HG03025 (cell line): Measurements from ENCODE around the gene CALHM2.

ENCODE experiments used
- ATAC-seq: cut with Tn5 transposase; IDR thresholded peaks from one replicate; pipeline ENCODE4 v1.9.1; 2021; ENCODE audit warnings: mild to moderate bottlenecking, moderate library complexity; ENCODE audit not compliant: unreplicated experiment, low FRiP score

The CALHM2 gene

DNA sequence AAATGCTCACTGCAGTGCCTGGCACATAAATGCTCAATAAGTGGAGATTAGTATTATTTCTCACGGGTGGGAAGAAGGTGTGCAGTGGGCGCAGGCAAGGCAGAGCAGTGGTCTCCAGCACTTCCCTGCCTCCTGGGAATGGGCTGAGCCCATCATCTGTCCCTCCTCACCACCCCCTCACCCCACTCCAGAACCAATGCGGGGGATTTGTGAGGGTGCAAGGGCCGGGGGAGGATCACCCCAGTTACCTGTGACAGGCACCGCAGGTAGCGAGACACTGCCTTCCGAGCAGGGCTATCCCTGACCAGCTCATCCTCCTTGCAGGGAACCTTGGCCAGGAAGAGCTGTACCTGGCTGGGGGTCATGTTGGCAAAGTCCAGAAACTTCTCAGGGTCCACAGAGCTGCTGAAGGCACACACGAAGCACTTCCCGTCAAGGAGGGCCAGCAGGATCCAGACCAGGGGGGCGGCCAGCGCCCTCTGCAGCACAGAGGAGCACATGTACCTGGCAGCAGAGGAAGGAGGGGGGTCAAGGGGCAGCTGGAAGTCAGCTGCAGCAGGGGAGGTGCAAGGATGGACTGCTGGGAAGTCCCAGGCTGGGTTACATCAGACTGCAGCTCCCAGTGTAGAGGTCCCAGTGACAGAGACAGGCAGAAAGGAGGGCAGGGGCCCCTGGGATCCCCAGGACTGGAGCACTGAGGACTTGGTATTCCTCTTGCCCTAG is 24.0 kb upstream of the CALHM2 start:
- ATAC-seq = no peak

DNA sequence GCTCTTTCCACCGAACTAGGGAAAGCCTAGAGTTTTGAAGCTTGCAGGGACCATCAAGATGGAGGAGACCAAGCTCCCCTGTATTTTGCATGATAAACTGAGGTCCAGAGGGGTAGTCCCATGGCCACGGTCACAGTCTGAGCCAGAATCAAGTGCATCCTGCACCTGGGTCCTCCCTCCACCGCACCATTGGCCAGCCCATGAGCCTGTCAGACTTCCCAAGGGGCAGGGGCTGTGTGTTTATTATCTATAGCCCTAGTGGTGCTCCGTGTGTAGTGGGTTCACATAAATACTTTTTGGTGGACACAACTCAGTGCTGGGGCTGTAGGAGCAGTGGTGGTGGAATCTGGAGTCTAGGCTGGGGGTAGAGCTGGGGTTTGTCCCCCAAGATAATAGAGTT is 23.3 kb upstream of the CALHM2 start:
- no peak for ATAC-seq

DNA sequence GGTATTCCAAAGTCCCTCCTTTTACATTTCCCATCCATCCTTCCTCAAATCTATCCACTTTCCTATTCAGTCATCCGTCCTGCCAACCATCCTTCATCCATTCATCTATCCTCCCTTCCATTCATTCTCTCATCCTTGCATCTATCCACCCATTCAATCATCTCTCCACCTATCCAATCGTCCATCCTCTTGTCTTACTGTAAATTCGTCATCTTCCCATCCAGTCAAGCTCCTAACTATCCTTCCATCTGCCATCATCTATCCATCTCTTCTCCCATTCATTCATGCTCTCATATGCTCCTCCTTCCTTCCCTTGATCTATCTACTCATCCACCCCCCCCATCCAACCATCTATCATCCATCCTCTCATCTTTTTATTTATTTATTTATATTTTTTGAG is 21.9 kb upstream of the CALHM2 start:
- ATAC-seq = no peak

DNA sequence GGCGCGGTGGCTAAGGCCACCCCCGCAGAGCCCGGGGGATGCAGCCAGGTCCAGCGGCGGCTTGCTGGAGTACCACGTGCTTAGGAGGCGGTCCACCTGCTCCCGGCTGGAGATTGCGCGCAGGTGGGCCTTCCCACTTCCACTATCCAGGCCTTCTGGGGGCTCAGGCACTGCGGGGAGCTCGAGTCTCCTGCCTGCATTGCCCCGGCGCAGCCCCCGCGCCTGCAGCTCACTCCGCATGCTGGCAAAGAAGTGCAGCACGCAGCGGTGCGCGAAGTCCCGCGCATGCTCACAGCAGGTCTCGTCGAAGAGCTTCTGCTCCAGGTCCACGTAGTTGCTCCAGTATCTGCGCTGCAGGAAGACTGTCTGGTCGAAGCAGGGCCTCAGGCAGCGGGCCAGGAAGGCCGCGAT is 21.1 kb upstream of the CALHM2 start:
- no peak for ATAC-seq

DNA sequence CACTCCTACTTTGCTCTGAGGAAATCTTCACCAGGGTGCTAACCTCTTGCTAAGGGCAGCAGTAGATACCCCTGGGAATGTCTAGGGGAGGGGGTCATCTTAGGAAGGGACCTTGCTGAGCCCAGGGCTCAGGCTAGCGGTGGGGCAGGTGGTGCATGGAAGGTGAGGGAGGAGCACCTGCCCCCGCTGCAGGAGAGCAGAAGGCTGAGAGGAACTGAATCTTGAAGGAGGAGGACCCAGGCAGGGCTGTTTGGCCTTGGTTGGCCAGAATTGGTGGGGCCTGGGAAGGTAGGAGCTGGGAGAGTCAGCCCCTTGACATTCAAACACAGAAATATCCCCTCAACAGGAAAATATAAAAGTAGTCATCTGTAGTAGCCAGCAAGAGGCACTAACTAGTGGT is 19.8 kb upstream of the CALHM2 start:
- no peak for ATAC-seq

DNA sequence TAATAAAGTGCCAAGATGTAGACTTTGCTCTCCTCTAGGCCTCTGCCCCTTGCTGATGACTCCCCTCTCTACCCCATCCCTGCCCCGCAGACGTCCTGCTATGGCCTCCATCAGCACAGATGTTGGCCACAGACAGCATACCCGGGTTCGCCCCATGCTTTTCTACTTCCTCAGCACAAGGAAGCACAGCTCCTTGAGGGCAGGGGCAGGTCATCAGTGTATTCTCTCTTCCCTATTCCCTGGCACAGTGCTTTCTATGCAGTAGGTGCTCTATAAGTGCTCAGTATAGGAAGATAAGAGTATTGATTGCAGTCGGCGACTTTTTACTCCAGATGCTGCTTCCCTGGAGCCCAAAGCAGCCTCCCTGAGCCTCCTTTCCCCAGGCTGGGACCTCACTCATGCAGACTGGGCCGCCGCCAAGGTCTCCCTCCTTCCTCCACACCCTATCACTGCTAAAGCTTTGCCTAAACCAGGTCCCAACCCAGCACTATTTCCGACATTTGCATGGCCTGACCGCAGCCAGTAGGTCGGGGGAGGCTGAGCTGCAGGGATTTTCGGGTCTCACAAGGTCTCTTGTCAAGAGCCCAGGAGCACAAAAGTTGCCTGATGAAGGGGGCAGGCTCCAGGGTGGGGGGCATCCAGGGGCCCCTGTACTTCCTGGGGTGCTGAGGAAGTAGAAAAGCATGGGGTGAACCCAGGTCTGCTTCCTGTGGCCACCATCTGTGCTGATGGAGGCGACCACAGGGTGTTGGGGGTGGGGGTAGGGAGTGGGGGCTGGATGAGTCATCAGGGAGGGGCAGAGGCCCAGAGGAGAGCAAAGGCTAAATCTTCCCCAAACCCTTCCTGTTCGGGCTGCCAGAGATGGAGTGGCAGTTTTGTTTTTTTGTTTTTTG is 18.8 kb upstream of the CALHM2 start:
- ATAC-seq = peak; percentile 77

DNA sequence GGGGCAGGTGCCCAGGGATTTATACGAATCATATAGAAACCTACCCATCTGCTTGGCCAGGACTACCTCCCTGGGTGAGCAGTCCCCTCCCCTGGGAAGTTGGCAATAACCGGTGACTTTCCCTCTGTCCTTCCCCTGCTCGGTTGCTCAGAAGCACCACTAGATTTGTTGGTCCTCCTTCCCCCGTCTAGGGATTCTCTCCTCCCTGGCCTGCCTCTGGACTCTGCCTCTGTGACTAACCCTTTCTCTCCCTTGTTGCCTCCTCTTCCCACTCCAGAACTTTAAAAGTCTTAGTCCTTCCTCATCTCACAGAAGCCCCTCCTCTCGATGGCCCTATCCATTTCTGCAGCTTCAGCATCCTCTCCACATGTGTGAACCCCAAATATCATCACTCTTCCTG is 17.0 kb upstream of the CALHM2 start:
- ATAC-seq = no peak

DNA sequence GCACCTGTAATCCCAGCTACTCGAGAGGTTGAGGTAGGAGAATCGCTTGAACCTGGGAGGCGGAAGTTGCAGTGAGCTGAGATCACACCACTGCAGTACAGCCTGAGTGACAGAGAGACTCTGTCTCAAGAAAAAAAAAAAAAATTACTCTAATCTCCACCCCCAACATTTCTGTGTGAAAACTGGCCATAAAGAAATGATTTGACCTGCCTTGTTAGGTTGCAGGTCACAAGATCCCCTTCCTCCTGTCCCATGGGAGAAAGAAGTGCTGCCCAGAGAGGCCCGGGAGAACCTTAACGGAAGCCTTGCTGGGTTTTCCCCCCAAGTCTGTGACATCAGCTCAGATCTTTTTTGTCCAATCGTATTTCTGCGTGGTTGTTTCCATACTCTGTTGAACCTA is 15.2 kb upstream of the CALHM2 start:
- ATAC-seq = no peak

DNA sequence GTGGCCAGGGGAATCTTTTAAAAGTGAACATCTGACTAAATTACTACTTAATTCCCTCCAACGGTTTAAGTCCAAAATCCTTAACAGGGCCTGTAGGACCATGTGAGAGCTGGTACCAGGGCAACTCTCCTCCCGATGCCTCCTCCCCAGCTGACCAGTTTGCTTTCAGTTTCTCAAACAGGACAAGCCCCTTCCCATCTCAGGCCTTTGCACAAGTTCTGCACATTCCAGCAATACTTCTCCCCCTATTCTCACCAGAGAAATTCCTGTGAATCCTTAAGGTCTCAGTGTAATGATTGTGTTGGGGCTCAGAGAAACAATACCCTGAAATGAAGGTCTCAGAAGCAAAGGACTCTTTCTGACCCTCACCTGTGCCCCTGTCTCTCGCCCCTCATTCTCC is 14.6 kb upstream of the CALHM2 start:
- no peak for ATAC-seq

DNA sequence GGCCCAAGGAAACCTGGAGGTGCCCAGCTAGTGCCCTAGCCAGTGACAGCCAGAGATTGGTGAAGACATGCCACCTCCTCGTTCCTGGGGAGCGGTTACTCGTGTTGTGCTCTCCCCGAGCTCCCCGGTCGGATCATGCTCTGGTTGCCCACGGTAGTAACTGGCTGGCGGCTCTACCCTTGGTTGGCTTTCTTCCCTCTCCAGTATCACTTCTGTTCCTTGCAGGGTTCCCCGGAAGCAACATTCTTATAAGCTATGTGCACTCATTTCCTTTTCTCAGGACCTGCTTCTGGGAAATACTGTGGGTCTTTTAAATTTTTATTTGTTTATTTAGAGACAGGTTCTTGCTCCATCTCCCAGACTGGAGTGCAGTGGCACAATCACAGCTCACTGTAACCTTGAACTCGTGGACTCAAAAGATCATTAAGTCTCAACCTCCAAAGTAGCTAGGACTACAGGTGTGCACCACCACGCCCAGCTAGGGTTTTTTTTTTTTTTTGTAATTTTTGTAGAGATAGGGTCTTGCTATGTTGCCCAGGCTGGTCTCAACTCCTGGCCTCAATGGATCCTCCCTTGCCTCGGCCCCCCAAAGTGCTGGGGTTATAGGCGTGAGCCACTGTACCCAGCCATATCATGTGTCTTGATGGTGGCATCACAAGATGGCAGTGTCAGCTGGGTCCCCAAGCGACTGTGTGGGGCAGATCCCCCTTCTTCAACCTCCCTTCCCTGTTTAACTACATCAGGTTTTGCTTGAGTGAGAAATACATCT is 13.4 kb upstream of the CALHM2 start:
- ATAC-seq = no peak

DNA sequence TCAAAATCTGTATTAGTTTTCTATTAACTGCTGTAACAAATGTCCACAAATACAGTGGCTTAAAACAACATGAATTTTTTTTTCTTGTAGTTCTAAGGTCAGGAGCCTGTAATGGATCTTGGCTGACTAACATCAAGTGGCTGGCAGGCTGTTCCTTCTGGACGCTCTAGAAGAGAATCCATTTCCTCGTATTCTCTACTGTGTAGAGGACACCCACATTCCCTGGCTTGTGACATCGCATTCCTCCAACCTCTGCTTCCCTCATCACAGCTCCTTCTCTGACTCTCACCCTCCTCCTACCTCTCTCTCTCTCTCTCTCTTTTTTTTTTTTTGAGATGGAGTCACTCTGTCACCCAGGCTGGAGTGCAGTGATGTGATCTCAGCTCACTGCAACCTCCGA is 11.3 kb upstream of the CALHM2 start:
- ATAC-seq = no peak

DNA sequence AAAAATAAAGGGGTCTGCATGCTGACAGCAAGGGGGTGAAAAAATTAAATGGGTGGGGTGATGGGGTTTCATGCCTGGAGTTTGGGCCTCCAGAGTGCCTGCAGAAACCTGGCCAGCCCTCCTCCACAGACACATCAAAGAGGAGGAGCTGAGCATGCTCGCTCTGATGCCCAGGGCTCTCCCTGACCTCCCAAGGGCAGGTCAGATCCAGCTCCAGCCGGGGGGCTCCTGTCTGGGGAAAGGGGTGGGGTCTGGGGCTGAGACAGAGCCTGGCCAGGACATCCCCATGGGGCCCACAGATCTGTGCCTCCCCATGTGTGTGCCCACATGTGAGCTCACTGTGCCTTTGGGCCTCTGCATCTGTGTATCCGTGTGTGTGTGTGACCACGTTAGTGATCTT is 7.4 kb upstream of the CALHM2 start:
- no peak for ATAC-seq

DNA sequence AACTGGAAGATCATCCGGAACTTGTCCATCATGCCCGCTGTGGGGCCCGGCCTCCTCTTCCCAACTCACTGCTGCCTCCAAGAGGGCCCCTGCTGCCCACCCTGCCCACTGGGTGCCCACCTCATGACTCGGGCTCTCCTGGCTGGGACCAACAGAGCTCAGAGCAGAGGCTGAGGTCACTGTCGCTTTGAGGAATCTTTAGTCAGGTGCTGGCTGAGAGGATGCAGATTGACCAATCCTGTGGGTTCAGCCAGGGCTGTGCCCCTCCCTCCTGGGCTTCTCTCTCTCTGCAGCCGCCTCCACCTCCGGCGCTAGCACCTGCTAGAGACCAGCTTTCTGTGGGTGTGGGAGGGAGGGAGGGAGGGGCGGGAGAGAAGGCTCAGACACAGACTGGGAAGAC is 6.5 kb upstream of the CALHM2 start, which contains the start of gene CALHM1:
Gene CALHM1 (minus strand): TSS at position 181 of the 400 bp plus-strand sequence. CDS start 149 bp downstream, at position 32.
- ATAC-seq = peak; percentile 60

DNA sequence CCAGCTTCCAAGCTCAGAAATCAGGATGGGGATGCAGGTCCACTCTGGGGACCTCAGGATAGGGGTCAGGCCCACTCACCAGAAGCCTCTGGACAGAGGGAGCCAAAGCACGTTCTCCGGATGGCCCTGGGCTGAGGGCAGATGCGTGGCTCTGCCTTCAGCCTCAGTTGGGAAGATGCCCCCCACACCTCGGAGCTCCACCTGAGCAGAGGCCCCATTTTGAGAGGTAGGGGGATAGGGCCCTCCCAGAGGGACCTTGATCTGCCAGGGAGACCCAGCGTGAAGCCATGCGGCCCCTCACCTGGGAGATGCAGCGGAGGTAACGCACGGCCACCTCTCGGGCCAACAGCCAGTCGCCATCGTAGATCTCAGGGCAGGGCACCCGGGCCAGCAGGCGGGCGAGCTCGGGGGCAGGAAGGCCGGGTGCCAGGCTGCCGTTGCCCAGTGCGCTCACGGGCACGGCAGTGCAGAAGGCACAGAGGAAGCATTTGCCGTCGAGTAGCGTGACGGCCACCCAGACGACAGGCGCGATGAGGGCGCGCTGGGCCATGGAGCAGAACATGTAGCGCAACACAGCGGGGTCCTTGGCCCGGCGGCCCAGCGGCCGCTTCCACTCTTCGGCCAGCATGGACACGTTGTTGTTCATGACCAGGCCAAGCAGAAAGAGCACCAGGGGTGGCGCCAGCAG is 5.9 kb upstream of the CALHM2 start:
- ATAC-seq = no peak

DNA sequence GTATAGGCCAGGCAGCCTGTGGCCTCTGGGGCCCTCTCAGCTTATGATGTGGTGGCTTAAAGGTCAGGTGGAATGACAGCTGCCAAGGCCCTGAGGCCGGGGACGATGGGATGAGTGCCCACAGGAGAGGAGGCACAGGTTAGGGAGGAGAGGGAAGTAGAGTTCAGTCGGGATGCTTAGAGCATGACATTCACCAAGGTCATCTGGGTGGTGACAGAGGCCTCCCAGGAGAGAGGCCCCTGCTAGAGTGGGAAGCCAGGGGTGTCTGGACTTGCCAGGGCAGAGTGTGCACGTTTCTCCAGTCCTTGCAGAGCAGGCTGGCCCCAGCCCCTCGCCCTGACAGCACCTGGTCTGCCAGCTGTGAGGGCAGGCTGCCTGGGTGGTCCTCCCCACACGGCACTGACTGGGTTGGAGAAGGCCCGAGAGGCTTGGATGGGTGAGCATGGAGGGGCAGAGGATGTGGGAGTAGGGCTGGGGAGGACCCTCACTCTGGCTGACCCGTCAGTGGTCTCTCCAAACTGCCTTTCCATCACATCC is 5.1 kb upstream of the CALHM2 start:
- ATAC-seq = no peak

DNA sequence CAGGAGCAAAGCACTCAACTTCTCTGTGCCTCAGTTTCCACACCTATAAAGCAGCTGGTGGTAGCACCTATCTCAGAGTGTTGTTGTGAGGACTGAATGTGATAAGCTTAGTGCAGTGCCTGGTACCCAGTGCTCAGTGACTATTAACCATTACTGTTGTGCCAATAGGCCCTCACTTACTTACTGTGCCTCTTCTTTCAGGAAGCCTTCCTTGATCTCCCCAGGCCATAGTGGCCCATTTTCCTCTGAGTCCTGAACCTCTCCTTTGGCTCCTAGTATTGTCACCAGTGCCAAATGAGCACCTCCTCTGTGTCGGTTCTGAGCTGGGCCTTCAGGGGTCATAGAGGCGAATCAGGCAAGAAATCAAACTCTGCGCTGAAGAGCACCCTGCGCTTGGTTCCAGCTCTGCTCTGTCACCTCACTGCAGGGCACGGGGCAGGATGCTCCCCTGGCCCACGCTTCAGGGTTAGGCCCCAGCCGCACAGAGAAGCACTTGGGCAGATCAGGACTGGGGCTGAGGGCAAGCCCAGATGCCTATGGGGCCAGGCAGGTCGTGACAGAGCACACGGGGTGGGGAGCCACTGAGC is 4.0 kb upstream of the CALHM2 start:
- ATAC-seq = no peak

DNA sequence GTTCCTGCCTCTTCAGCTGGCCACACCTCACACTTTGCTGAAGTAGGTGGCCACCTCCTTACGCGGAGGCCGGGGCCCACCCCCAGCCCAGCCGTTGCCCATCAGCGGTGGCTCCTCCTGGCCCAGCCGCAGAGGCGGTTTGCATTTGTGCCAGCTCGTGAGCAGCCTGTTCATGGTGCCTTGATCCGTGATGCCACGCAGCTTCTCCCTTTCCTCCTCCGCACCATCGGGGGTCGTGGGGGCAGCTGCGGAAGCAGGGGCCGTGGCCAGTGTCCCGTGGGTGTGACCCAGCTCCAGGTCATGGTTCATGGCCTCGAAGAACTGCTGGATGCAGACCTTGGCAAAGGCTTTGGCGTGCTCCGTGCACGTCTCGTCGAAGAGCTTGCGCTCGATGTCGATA is 3.1 kb upstream of the CALHM2 start:
- ATAC-seq = no peak

DNA sequence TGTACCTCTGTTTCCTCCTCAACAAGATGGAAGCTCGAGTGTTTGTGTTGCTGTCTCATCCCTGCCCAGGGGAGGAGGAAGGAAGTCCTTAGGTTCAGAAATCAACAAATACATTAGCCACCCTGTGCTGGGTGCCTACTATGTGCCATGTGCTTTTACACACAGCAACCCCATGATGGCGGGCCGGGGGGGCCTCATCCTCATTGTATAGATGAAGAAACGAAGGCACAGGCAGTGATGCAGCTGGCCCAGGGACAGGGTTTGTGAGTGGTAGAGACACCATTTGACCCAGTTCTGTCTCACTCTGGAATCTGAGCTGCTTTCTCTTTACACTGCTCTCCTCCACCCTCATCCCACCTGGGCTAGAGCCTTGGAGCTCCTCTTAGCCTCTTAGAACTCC is 1.9 kb upstream of the CALHM2 start:
- ATAC-seq = no peak

DNA sequence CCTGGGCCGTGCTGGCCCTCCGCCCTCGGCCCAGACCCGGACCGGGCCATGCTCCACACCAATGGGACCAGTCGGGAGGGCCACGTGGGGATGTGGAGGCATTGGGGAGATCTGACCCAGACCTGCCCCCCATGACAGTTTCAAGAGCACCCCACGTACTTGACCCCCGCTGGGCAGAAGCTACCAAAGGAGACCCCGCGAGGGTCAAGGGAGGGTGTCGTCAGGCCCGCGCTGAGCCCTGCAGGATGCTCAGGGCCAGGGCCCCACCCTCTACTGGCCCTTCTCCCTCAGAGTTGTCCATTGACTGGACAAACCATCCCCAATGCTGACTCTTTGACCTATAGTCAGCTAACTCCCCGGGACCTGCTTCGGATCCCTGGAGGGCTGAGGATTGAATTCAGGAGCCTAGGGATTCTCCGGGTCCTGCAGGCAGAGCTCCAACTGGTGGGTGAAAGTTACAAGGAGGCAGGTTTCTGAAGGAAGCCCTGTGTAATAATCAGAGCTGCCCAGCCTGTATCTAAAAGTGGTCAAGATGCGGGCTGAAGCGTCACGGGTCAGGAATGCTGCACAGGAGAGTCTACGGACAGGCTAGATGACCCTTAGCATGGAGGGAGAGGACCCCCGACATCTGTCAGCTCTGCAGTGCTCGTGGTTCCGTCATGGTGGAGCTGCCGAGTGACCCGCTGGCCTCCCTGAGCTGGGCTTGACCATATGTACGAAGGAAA is 498 bp upstream of the CALHM2 start:
- no peak for ATAC-seq
